ENCODE data around the gene JMY.

JMY gene

GRCh38 chr5:79295029-79295428 lies 59.1 kb downstream of the JMY start:
- DNase-seq = no peak

GRCh38 chr5:79297661-79298060 lies 61.7 kb downstream of the JMY start:
- no peak for DNase-seq

- DNase-seq = no peak
Measured at GRCh38 chr5:79301046-79301712, 65.2 kb downstream of the JMY start.

GRCh38 chr5:79302454-79302853 lies 66.5 kb downstream of the JMY start:
- DNase-seq = no peak

- DNase-seq = no peak
Measured at GRCh38 chr5:79305706-79306105, 69.8 kb downstream of the JMY start.

GRCh38 chr5:79318935-79319614 lies 83.1 kb downstream of the JMY start:
- no peak for DNase-seq

- no peak for DNase-seq
Measured at GRCh38 chr5:79329453-79329852, 93.5 kb downstream of the JMY start.

- DNase-seq = no peak
Measured at GRCh38 chr5:79330071-79330470, 94.1 kb downstream of the JMY start.

GRCh38 chr5:79333852-79334557 lies 98.1 kb downstream of the JMY start:
- no peak for DNase-seq

- no peak for DNase-seq
Measured at GRCh38 chr5:79346420-79346824, 110.5 kb downstream of the JMY start.

GRCh38 chr5:79349047-79349446 lies 113.1 kb downstream of the JMY start:
- no peak for DNase-seq

GRCh38 chr5:79349881-79350280 lies 114.0 kb downstream of the JMY start:
- DNase-seq = no peak

GRCh38 chr5:79357398-79357797 lies 121.5 kb downstream of the JMY start:
- no peak for DNase-seq

All from NCI-H774 (cell line).